Activated T-cell treated with anti-CD3 and anti-CD28 coated beads, Interleukin-2, amount 50 U/mL, for 72 hours (primary cell): Measurements from ENCODE around the gene MIEF1. TPM values are rescaled to one million over a fixed set of nuclear protein-coding genes. Genes with fewer than 3 reads are reported as not detected.

Experiments
- ATAC-seq, 2 donors: fragments of 150-1000 bp; cut with Tn5 transposase; replicated peaks in 1 of 2; 2 replicates each; pipeline ENCODE4 v1.10.0; 2021; ENCODE audit warnings: moderate library complexity in 2 of 2, mild to moderate bottlenecking in 1 of 2
- DNase-seq, 2 donors: peaks; one replicate each; pipeline ENCODE4 v3.0.0; 2021 to 2022; ENCODE audit warnings: mixed read lengths in 1 of 2
- H3K27ac Mint-ChIP-seq: one replicate; pipeline ENCODE4 v1.8.0; 2022; ENCODE audit warnings: mild to moderate bottlenecking, moderate library complexity, mixed read lengths
- H3K27me3 Mint-ChIP-seq: one replicate; pipeline ENCODE4 v1.8.0; 2022; ENCODE audit warnings: low read depth, mixed read lengths
- H3K36me3 Mint-ChIP-seq, 2 donors: one replicate each; pipeline ENCODE4 v1.8.0; 2022; ENCODE audit warnings: mixed read lengths in 2 of 2, mild to moderate bottlenecking in 1 of 2; ENCODE audit not compliant: insufficient read depth in 2 of 2
- H3K4me1 Mint-ChIP-seq: one replicate; pipeline ENCODE4 v1.8.0; 2022; ENCODE audit warnings: low read depth, mixed read lengths
- H3K4me3 Mint-ChIP-seq, 2 donors: one replicate each; pipeline ENCODE4 v1.8.0; 2022; ENCODE audit warnings: mild to moderate bottlenecking in 2 of 2, mixed read lengths in 2 of 2, moderate library complexity in 2 of 2
- H3K9me3 Mint-ChIP-seq, 2 donors: one replicate each; pipeline ENCODE4 v1.8.0; 2022; ENCODE audit warnings: mixed read lengths in 2 of 2
- total RNA-seq, 2 donors: library from RNA; stranded (reverse); gene quantifications; one replicate each; pipeline ENCODE4 v1.2.3, GENCODE V29; 2022

The MIEF1 gene
- total RNA-seq, 2 donors from 2014 or later, result 49.5 to 58.3 TPM

- Mint-ChIP-seq H3K4me1 (peaks cover 19% of the 10 kb centered on the region), H3K9me3 (no peaks in the 10 kb centered on the region), H3K27ac (no peak overlapping the region), H3K4me3 (no peak overlapping the region), H3K27me3 (no peaks in the 10 kb centered on the region), H3K36me3 (no peaks in the 10 kb centered on the region)
- DNase-seq (no peak), ATAC-seq (no peak)
Observed at GRCh38 chr22:39474351-39475111, 27.6 kb upstream of the MIEF1 start.

- no peak overlapping the region for H3K4me3 Mint-ChIP-seq
Observed at GRCh38 chr22:39475337-39475736, 26.8 kb upstream of the MIEF1 start.

GRCh38 chr22:39475902-39476301, 26.2 kb upstream of the MIEF1 start:
- ATAC-seq, result no peak
- no peaks in the 10 kb centered on the region for H3K27me3 Mint-ChIP-seq
- no peak for DNase-seq
- H3K9me3 Mint-ChIP-seq, result no peaks in the 10 kb centered on the region
- no peak overlapping the region for H3K4me3 Mint-ChIP-seq
- H3K36me3 Mint-ChIP-seq, result no peaks in the 10 kb centered on the region
- H3K4me1 Mint-ChIP-seq, result peaks cover 19% of the 10 kb centered on the region
- H3K27ac Mint-ChIP-seq, result no peak overlapping the region

More at GRCh38 chr22:39475337-39475736, 26.8 kb upstream of the MIEF1 start:
- ATAC-seq (no peak), DNase-seq (no peak)
- Mint-ChIP-seq H3K4me1 (peaks cover 19% of the 10 kb centered on the region), H3K27me3 (no peaks in the 10 kb centered on the region), H3K27ac (no peak overlapping the region), H3K9me3 (no peaks in the 10 kb centered on the region), H3K36me3 (no peaks in the 10 kb centered on the region)

- Mint-ChIP-seq H3K4me1 (peaks cover 15% of the 10 kb centered on the region), H3K4me3 (no peak overlapping the region), H3K9me3 (no peaks in the 10 kb centered on the region), H3K27me3 (no peaks in the 10 kb centered on the region), H3K27ac (no peak overlapping the region), H3K36me3 (no peaks in the 10 kb centered on the region)
- no peak for ATAC-seq
- no peak for DNase-seq
Observed at GRCh38 chr22:39476664-39477063, 25.4 kb upstream of the MIEF1 start.

GRCh38 chr22:39477542-39477941, 24.5 kb upstream of the MIEF1 start:
- ATAC-seq, result no peak
- DNase-seq, result no peak
- H3K27ac Mint-ChIP-seq, result no peak overlapping the region
- H3K27me3 Mint-ChIP-seq, result no peaks in the 10 kb centered on the region
- no peaks in the 10 kb centered on the region for H3K36me3 Mint-ChIP-seq
- no peak overlapping the region for H3K4me3 Mint-ChIP-seq
- H3K4me1 Mint-ChIP-seq, result peaks cover 6% of the 10 kb centered on the region
- H3K9me3 Mint-ChIP-seq, result no peaks in the 10 kb centered on the region

- DNase-seq (no peak), ATAC-seq (no peak)
- Mint-ChIP-seq H3K4me1 (no peaks in the 10 kb centered on the region), H3K36me3 (no peaks in the 10 kb centered on the region), H3K27me3 (no peaks in the 10 kb centered on the region), H3K27ac (no peak overlapping the region), H3K4me3 (no peak overlapping the region), H3K9me3 (no peaks in the 10 kb centered on the region)
Observed at GRCh38 chr22:39478441-39478850, 23.6 kb upstream of the MIEF1 start.

GRCh38 chr22:39479254-39479653, 22.8 kb upstream of the MIEF1 start:
- Mint-ChIP-seq H3K27ac (no peak overlapping the region), H3K27me3 (no peaks in the 10 kb centered on the region), H3K4me3 (no peak overlapping the region), H3K9me3 (no peaks in the 10 kb centered on the region), H3K4me1 (no peaks in the 10 kb centered on the region), H3K36me3 (no peaks in the 10 kb centered on the region)
- ATAC-seq, result no peak
- no peak for DNase-seq

GRCh38 chr22:39480557-39480956, 21.5 kb upstream of the MIEF1 start:
- no peak overlapping the region for H3K27ac Mint-ChIP-seq
- no peaks in the 10 kb centered on the region for H3K36me3 Mint-ChIP-seq
- DNase-seq (no peak), ATAC-seq (no peak)
- H3K9me3 Mint-ChIP-seq, result no peaks in the 10 kb centered on the region
- H3K4me3 Mint-ChIP-seq, result no peak overlapping the region
- no peaks in the 10 kb centered on the region for H3K4me1 Mint-ChIP-seq
- no peaks in the 10 kb centered on the region for H3K27me3 Mint-ChIP-seq

- H3K36me3 Mint-ChIP-seq, result no peaks in the 10 kb centered on the region
- H3K27ac Mint-ChIP-seq, result no peak overlapping the region
- H3K4me1 Mint-ChIP-seq, result no peaks in the 10 kb centered on the region
- no peak overlapping the region for H3K4me3 Mint-ChIP-seq
- H3K27me3 Mint-ChIP-seq, result no peaks in the 10 kb centered on the region
- DNase-seq, result no peak
- H3K9me3 Mint-ChIP-seq, result no peaks in the 10 kb centered on the region
- ATAC-seq, result no peak
Observed at GRCh38 chr22:39481054-39481453, 21.0 kb upstream of the MIEF1 start.

- DNase-seq (no peak), ATAC-seq (no peak)
- no peaks in the 10 kb centered on the region for H3K36me3 Mint-ChIP-seq
- H3K4me3 Mint-ChIP-seq, result no peak overlapping the region
- H3K27ac Mint-ChIP-seq, result no peak overlapping the region
- no peaks in the 10 kb centered on the region for H3K4me1 Mint-ChIP-seq
- no peaks in the 10 kb centered on the region for H3K9me3 Mint-ChIP-seq
- H3K27me3 Mint-ChIP-seq, result no peaks in the 10 kb centered on the region
Observed at GRCh38 chr22:39481595-39481994, 20.5 kb upstream of the MIEF1 start.

- Mint-ChIP-seq H3K4me1 (no peaks in the 10 kb centered on the region), H3K4me3 (no peak overlapping the region), H3K27ac (no peak overlapping the region), H3K9me3 (no peaks in the 10 kb centered on the region), H3K27me3 (no peaks in the 10 kb centered on the region), H3K36me3 (no peaks in the 10 kb centered on the region)
- no peak for DNase-seq
- ATAC-seq, result no peak
Observed at GRCh38 chr22:39482768-39483167, 19.3 kb upstream of the MIEF1 start.

- ATAC-seq (no peak), DNase-seq (no peak)
- no peaks in the 10 kb centered on the region for H3K27me3 Mint-ChIP-seq
- H3K4me1 Mint-ChIP-seq, result peaks cover 8% of the 10 kb centered on the region
- H3K27ac Mint-ChIP-seq, result no peak overlapping the region
- H3K36me3 Mint-ChIP-seq, result no peaks in the 10 kb centered on the region
- H3K9me3 Mint-ChIP-seq, result no peaks in the 10 kb centered on the region
- no peak overlapping the region for H3K4me3 Mint-ChIP-seq
Observed at GRCh38 chr22:39486951-39487825, 14.9 kb upstream of the MIEF1 start.

GRCh38 chr22:39487826-39488520, 14.1 kb upstream of the MIEF1 start:
- no peak overlapping the region for H3K4me3 Mint-ChIP-seq
- ATAC-seq (no peak), DNase-seq (no peak)
- no peaks in the 10 kb centered on the region for H3K36me3 Mint-ChIP-seq
- no peaks in the 10 kb centered on the region for H3K27me3 Mint-ChIP-seq
- H3K9me3 Mint-ChIP-seq, result no peaks in the 10 kb centered on the region
- no peak overlapping the region for H3K27ac Mint-ChIP-seq
- peaks cover 8% of the 10 kb centered on the region for H3K4me1 Mint-ChIP-seq
